Upper lobe of left lung (tissue), 4 donors: Measurements from ENCODE around the gene TMEM132C.

Experiments
- CTCF ChIP-seq, 6 experiments: fragments of 450-650 bp in 4 of 6; fragments of 200-600 bp in 2 of 6; sonication (generic) in 2 of 6; IDR thresholded peaks; one replicate each; pipeline ENCODE4 v1.5.1; 2016 to 2019; ENCODE audit warnings: antibody characterized with exemption in 6 of 6
- EP300 ChIP-seq, 4 donors: sonication (generic); formaldehyde crosslinking; IDR thresholded peaks; one replicate each; pipeline ENCODE4 v1.5.1; 2017; ENCODE audit warnings: antibody characterized with exemption in 4 of 4, control low read depth in 2 of 4
- POLR2A ChIP-seq, 4 donors: fragments of 450-650 bp; IDR thresholded peaks; one replicate each; pipeline ENCODE4 v1.5.1; 2016 to 2017; ENCODE audit warnings: antibody characterized with exemption in 4 of 4, mild to moderate bottlenecking in 2 of 4
- POLR2AphosphoS5 ChIP-seq, 2 donors: sonication (generic); formaldehyde crosslinking; IDR thresholded peaks; one replicate each; pipeline ENCODE4 v1.5.1; 2017; ENCODE audit warnings: antibody characterized with exemption in 2 of 2

GRCh38 chr12:128603573-128604115 lies 336.7 kb downstream of the TMEM132C start:
- TF ChIP-seq POLR2A (IDR thresholded peaks at IDR 0.05) (no peak), CTCF (IDR thresholded peaks at IDR 0.05) (no peak), EP300 (IDR thresholded peaks at IDR 0.05) (no peak), POLR2AphosphoS5 (IDR thresholded peaks at IDR 0.05) (no peak)
